GM13977 (cell line): ENCODE measurements around the gene LIN28B.

ENCODE experiments used
- DNase-seq: peaks from one replicate; pipeline ENCODE4 v3.0.0; 2012; ENCODE audit warnings: low spot score
- CTCF ChIP-seq: IDR thresholded peaks from 2 replicates; pipeline ENCODE4 v1.5.1; 2012; ENCODE audit warnings: mild to moderate bottlenecking, control low read depth; ENCODE audit not compliant: insufficient read depth; ENCODE audit errors: extremely low read depth, missing control alignments
- in situ Hi-C: fragments of 300-500 bp; cut with MboI; formaldehyde crosslinking; loops from one replicate; pipeline ENCODE4 v1.12.0; 2022; ENCODE audit warnings: low sequenced_read_pairs, low pct_unique_long_range_greater_than_20kb, mixed read lengths, inconsistent platforms; ENCODE audit not compliant: unreplicated experiment

Gene LIN28B

GRCh38 chr6:105121981-105122380, 165.1 kb downstream of the LIN28B start:
- no peak for TF ChIP-seq CTCF
- no peak for DNase-seq
- in situ Hi-C loops: loop anchor here (25.0 kb wide), 1 partner anchor 90 kb away; no protein-coding TSS in a partner anchor

- no peak for DNase-seq
- TF ChIP-seq CTCF: no peak
- in situ Hi-C loops: loop anchor here (25.0 kb wide), 1 partner anchor 90 kb away; no protein-coding TSS in a partner anchor
These were observed 165.8 kb downstream of the LIN28B start for GRCh38 chr6:105122717-105123116.
